ENCODE measurements around the gene TXNDC17.

DNA sequence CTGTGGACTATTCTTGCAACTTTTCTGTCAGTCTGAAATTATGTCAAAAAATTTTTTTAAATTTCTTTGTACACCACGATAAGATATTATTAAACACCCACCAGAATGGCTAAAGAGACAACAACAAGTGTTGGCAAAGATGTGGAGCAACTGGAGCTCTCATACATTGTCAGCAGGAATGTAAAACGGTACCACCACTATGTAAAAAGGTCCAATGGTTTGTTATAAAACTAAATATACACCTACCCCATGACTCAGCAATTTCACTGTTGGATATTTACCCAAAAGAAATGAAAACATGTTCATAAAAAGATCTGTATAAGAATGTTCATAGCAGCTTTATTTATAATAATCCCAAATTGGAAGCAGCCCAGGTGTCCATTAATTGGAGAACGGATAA is 7.6 kb upstream of the TXNDC17 start:
- TF ChIP-seq, protein P1, sequence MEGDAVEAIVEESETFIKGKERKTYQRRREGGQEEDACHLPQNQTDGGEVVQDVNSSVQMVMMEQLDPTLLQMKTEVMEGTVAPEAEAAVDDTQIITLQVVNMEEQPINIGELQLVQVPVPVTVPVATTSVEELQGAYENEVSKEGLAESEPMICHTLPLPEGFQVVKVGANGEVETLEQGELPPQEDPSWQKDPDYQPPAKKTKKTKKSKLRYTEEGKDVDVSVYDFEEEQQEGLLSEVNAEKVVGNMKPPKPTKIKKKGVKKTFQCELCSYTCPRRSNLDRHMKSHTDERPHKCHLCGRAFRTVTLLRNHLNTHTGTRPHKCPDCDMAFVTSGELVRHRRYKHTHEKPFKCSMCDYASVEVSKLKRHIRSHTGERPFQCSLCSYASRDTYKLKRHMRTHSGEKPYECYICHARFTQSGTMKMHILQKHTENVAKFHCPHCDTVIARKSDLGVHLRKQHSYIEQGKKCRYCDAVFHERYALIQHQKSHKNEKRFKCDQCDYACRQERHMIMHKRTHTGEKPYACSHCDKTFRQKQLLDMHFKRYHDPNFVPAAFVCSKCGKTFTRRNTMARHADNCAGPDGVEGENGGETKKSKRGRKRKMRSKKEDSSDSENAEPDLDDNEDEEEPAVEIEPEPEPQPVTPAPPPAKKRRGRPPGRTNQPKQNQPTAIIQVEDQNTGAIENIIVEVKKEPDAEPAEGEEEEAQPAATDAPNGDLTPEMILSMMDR (IDR thresholded peaks at IDR 0.05): no peak
- TF ChIP-seq POLR2A (IDR thresholded peaks at IDR 0.05): no peak
- TF ChIP-seq EP300 (IDR thresholded peaks at IDR 0.05): no peak

All from tibial nerve (tissue), 4 donors.